Endothelial cell of umbilical vein (primary cell): ENCODE data around the gene OSBPL10. TPM values are rescaled to one million over a fixed set of nuclear protein-coding genes. Genes with fewer than 3 reads are reported as not detected.
"Not testable (repeated sequence)": the region's sequence is repeated elsewhere in the genome, so short reads cannot be mapped to it uniquely, and the experiment has no call there.

ENCODE experiments used
- BruUV-seq: library from RNA; stranded (reverse); fragments of 400-500 nt; replicated peaks from 2 replicates; lab custom pipeline; 2021; lab: Mats Ljungman, UMichigan
- CTCF ChIA-PET: fragments of 300-600, 350-600 bp; sonication (Branson Sonifier 250); formaldehyde crosslinking; loops from one replicate; lab custom pipeline; 2021; ENCODE audit warnings: antibody characterized with exemption, inconsistent platforms; lab: Charles Lee
- POLR2A ChIA-PET: fragments of 300-600, 350-600 bp; sonication (Branson Sonifier 250); formaldehyde crosslinking; loops from one replicate; lab custom pipeline; 2021; ENCODE audit warnings: antibody characterized with exemption, inconsistent platforms; lab: Charles Lee
- DNase-seq: peaks from one replicate; pipeline ENCODE4 v3.0.0-alpha.2; 2011; ENCODE audit warnings: low read depth, low spot score
- FAIRE-seq: peaks from 2 replicates; lab custom pipeline; 2011; peaks lifted over from hg19 to GRCh38; lab: Jason Lieb, UNC
- H2AFZ ChIP-seq: 2 replicates; pipeline ENCODE4 v1.6.0; 2012; ENCODE audit warnings: low read depth, low read length, control low read depth, inconsistent platforms
- H3K27ac ChIP-seq: 2 replicates; pipeline ENCODE4 v1.5.1; 2011; ENCODE audit warnings: low read depth, mild to moderate bottlenecking, control low read depth, low read length, moderate library complexity; ENCODE audit not compliant: insufficient read depth
- H3K27me3 ChIP-seq, 2 experiments: 2 replicates each; pipeline versions ENCODE4 v1.6.0 to v1.6.1; 2011; ENCODE audit warnings: low read length in 2 of 2, mixed read lengths in 1 of 2; ENCODE audit not compliant: control insufficient read depth in 2 of 2, insufficient read depth in 2 of 2
- H3K36me3 ChIP-seq, 2 experiments: 2 replicates in 1 of 2; 3 replicates in 1 of 2; pipeline ENCODE4 v1.5.1; 2011; ENCODE audit warnings: low read length in 2 of 2, mild to moderate bottlenecking in 1 of 2, moderate library complexity in 1 of 2; ENCODE audit not compliant: control insufficient read depth in 2 of 2, insufficient read depth in 2 of 2; ENCODE audit errors: extremely low read depth in 1 of 2
- H3K4me1 ChIP-seq: 3 replicates; pipeline ENCODE4 v1.5.1; 2011; ENCODE audit warnings: mild to moderate bottlenecking, low read length; ENCODE audit not compliant: control insufficient read depth, insufficient read depth; ENCODE audit errors: extremely low read depth
- H3K4me2 ChIP-seq: 2 replicates; pipeline ENCODE4 v1.6.1; 2011; ENCODE audit warnings: low read length, control low read depth, mixed read lengths; ENCODE audit not compliant: insufficient read depth
- H3K4me3 ChIP-seq, 3 experiments: fragments of 200-600 bp in 1 of 3; sonication (generic), shearing (Covaris generic) in 1 of 3; replicated peaks in 1 of 3; 2 replicates each; pipeline ENCODE4 v1.5.1; 2011 to 2016; ENCODE audit warnings: control low read depth in 3 of 3, low read length in 3 of 3, mild to moderate bottlenecking in 2 of 3, inconsistent platforms in 1 of 3, low read depth in 1 of 3, moderate library complexity in 1 of 3; ENCODE audit not compliant: insufficient read depth in 1 of 3
- H3K79me2 ChIP-seq: 2 replicates; pipeline ENCODE4 v1.6.0; 2012; ENCODE audit warnings: low read length, inconsistent platforms; ENCODE audit not compliant: control insufficient read depth, insufficient read depth
- H3K9ac ChIP-seq: replicated peaks from 2 replicates; pipeline ENCODE3; 2011; ENCODE audit warnings: low read length, control low read depth; ENCODE audit not compliant: insufficient read depth; ENCODE audit errors: extremely low read depth
- H3K9me1 ChIP-seq: replicated peaks from 3 replicates; pipeline ENCODE4 v1.6.0; 2011; ENCODE audit warnings: mild to moderate bottlenecking, low read length; ENCODE audit not compliant: control insufficient read depth, insufficient read depth; ENCODE audit errors: extremely low read depth
- H3K9me3 ChIP-seq: replicated peaks from 2 replicates; pipeline ENCODE4 v1.5.1; 2012; ENCODE audit warnings: low read length, inconsistent platforms; ENCODE audit not compliant: control insufficient read depth, insufficient read depth
- H4K20me1 ChIP-seq: replicated peaks from 2 replicates; pipeline ENCODE3; 2011; ENCODE audit warnings: mild to moderate bottlenecking, low read length; ENCODE audit not compliant: control insufficient read depth, insufficient read depth; ENCODE audit errors: extremely low read depth
- EZH2 ChIP-seq: IDR thresholded peaks from 2 replicates; pipeline ENCODE4 v1.6.1; 2012; ENCODE audit warnings: borderline replicate concordance, low read depth, mild to moderate bottlenecking, moderate library complexity, low read length, inconsistent platforms; ENCODE audit not compliant: severe bottlenecking
- FOS ChIP-seq: IDR thresholded peaks from 2 replicates; pipeline ENCODE4 v1.6.1; 2011; ENCODE audit warnings: mild to moderate bottlenecking, low read length, moderate library complexity, borderline replicate concordance; ENCODE audit not compliant: insufficient read depth
- JUN ChIP-seq: IDR thresholded peaks from 2 replicates; pipeline ENCODE4 v1.6.1; 2011; ENCODE audit warnings: borderline replicate concordance, low read depth; ENCODE audit not compliant: insufficient read length, insufficient read depth
- MYC ChIP-seq: IDR thresholded peaks from one replicate; pipeline ENCODE4 v1.6.1; 2011; ENCODE audit warnings: mild to moderate bottlenecking, low read depth, low read length
- POLR2A ChIP-seq: IDR thresholded peaks from 2 replicates; pipeline ENCODE4 v1.6.1; 2012; ENCODE audit warnings: low read depth, mild to moderate bottlenecking, control low read depth, low read length
- dilution Hi-C: fragments of 300-500 bp; cut with MboI; formaldehyde crosslinking; loops from one replicate; pipeline ENCODE4 v1.15.0; 2019; ENCODE audit warnings: low sequenced_read_pairs; ENCODE audit not compliant: extremely low pct_ligation_motif_present
- intact Hi-C: fragments of 100-400 bp; cut with micrococcal nuclease; formaldehyde crosslinking; loops from one replicate; pipeline ENCODE4 v1.10.0; 2022
- polyA plus RNA-seq, 4 experiments: library from polyadenylated mRNA; depleted of rRNA in 3 of 4; stranded (reverse) in 3 of 4; unstranded in 1 of 4; fragments of >200 nt; gene quantifications; 2 replicates each; pipeline versions ENCODE4 v1.2.1 to v1.2.3, GENCODE V29; 2011 to 2012; ENCODE audit warnings: missing spikeins in 1 of 4
- total RNA-seq: library from RNA; stranded (reverse); gene quantifications from 2 replicates; pipeline ENCODE4 v1.2.3, GENCODE V29; 2021
- TF ChIP-seq, protein P1 (sequence below), 2 donors: IDR thresholded peaks; 1 replicate in 1 of 2; 2 replicates in 1 of 2; pipeline ENCODE4 v1.5.1; 2011; ENCODE audit warnings: low read length in 2 of 2, mild to moderate bottlenecking in 2 of 2, moderate library complexity in 2 of 2, control low read depth in 1 of 2, inconsistent platforms in 1 of 2, low read depth in 1 of 2; ENCODE audit not compliant: insufficient read depth in 1 of 2; ENCODE audit errors: extremely low read depth in 1 of 2
- TF ChIP-seq, protein P2 (sequence below): IDR thresholded peaks from 2 replicates; pipeline ENCODE4 v1.6.1; 2011; ENCODE audit not compliant: insufficient read depth, insufficient read length

The OSBPL10 gene
- total and polyA plus RNA-seq, 2 donors (not counting 3 experiments of a cell fraction or from before 2014, with no cell fraction given): 10.8 to 47.6 TPM

DNA sequence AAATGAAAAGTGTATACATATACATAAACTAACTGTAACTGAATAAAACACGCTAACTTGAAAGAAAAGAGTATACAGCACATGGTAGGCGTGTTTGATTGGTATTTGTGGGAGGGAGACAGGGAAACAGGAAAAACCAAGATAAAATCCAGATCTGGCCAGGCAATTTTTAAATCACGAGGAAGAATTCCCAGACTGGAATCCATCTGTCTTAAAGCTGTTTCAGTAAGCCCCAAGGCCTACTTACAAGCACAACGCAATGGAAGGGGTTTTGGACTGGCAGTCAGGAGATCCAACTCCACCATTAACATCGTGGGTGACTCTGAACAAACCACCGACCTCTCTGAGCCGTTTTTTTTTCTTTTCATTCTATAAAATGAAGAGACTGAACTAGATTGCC lies 195.8 kb downstream of the OSBPL10 start:
- DNase-seq (no peak), FAIRE-seq (no peak)
- intact Hi-C loops: no loop called here
- dilution Hi-C loops: no loop called here
- ChIA-PET POLR2A (no interaction called here), CTCF (interaction anchor here (1.5 kb wide), 1 partner anchor 234 kb away, joined by 3 read pairs; no protein-coding TSS in a partner anchor)
- Histone ChIP-seq H3K4me1 (no peaks in the 10 kb centered on the region), H4K20me1 (no peaks in the 10 kb centered on the region), H3K36me3 (no peaks in the 10 kb centered on the region), H3K79me2 (no peaks in the 10 kb centered on the region), H2AFZ (no peak overlapping the region), H3K4me2 (no peak overlapping the region), H3K9ac (no peak overlapping the region), H3K27ac (no peak overlapping the region), H3K9me3 (no peaks in the 10 kb centered on the region), H3K9me1 (no peaks in the 10 kb centered on the region), H3K4me3 (no peak overlapping the region), H3K27me3 (no peaks in the 10 kb centered on the region)
- TF ChIP-seq MYC (no peak), JUN (no peak), EZH2 (no peak), FOS (no peak), POLR2A (no peak)
- TF ChIP-seq, protein P1, sequence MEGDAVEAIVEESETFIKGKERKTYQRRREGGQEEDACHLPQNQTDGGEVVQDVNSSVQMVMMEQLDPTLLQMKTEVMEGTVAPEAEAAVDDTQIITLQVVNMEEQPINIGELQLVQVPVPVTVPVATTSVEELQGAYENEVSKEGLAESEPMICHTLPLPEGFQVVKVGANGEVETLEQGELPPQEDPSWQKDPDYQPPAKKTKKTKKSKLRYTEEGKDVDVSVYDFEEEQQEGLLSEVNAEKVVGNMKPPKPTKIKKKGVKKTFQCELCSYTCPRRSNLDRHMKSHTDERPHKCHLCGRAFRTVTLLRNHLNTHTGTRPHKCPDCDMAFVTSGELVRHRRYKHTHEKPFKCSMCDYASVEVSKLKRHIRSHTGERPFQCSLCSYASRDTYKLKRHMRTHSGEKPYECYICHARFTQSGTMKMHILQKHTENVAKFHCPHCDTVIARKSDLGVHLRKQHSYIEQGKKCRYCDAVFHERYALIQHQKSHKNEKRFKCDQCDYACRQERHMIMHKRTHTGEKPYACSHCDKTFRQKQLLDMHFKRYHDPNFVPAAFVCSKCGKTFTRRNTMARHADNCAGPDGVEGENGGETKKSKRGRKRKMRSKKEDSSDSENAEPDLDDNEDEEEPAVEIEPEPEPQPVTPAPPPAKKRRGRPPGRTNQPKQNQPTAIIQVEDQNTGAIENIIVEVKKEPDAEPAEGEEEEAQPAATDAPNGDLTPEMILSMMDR (IDR thresholded peaks at IDR 0.05; ENCODE audit: extremely low read depth in 1 of 2, insufficient read depth in 1 of 2, low read depth in 1 of 2, low read length in 2 of 2): no peak
- TF ChIP-seq, protein P2, sequence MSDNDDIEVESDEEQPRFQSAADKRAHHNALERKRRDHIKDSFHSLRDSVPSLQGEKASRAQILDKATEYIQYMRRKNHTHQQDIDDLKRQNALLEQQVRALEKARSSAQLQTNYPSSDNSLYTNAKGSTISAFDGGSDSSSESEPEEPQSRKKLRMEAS: no peak
- no TSS peak for BruUV-seq

DNA sequence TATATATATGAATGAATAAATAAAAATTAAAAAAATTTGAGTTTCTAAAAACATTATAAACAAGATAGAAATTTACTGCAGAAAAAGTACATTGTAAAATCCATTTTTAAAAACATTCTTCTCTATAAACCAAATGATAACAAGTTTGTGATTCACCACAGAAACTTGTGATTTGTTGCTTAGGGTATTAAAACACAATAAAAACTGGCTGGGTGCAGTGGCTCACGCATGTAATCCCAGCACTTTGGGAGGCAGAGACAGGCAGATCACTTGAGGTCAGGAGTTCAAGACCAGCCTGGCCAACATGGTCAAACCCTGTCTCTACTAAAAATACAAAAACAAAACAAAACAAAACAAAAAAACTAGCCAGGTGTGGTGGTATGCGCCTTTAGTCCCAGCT lies 197.2 kb downstream of the OSBPL10 start:
- intact Hi-C loops, H3K9me3 ChIP-seq, H3K9me1 ChIP-seq, H3K79me2 ChIP-seq, H4K20me1 ChIP-seq, H2AFZ ChIP-seq, H3K4me1 ChIP-seq, H3K4me3 ChIP-seq, BruUV-seq, FAIRE-seq, POLR2A ChIA-PET, H3K27me3 ChIP-seq, CTCF ChIA-PET, H3K9ac ChIP-seq, DNase-seq, H3K27ac ChIP-seq, H3K36me3 ChIP-seq, H3K4me2 ChIP-seq, dilution Hi-C loops: not testable (repeated sequence)

DNA sequence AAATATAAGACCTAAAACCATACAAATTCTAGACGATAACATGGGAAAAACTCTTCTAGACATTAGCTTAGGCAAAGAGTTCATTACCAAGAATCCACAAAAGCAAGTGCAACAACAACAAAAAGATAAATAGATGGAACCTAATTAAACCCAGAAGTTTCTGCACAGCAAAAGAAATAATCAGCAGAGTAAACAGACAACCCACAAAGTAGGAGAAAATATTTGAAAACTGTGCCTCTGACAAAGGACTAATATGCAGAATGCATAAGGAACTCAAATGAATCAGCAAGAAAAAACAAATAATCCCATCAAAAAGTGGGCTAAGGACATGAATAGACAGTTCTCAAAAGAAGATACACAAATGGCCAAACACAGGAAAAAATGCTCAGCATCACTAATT lies 198.8 kb downstream of the OSBPL10 start:
- H3K9me3 ChIP-seq, H2AFZ ChIP-seq, H3K4me2 ChIP-seq, H3K27ac ChIP-seq, H3K9ac ChIP-seq, H3K9me1 ChIP-seq, CTCF ChIA-PET, DNase-seq, H3K27me3 ChIP-seq, H3K4me3 ChIP-seq, H3K36me3 ChIP-seq, BruUV-seq, intact Hi-C loops, H3K4me1 ChIP-seq, H3K79me2 ChIP-seq, H4K20me1 ChIP-seq, FAIRE-seq, dilution Hi-C loops, POLR2A ChIA-PET: not testable (repeated sequence)
